Caco-2 (cell line): ENCODE measurements around the gene PITPNM3. TPM values are rescaled to one million over a fixed set of nuclear protein-coding genes. Genes with fewer than 3 reads are reported as not detected.
A peak's percentile ranks its signal among the peaks of the same experiment; 100 is the strongest.

Experiments used
- BruUV-seq: library from RNA; stranded (reverse); fragments of 400-500 nt; replicated peaks from 2 replicates; lab custom pipeline; 2021; lab: Mats Ljungman, UMichigan
- CTCF ChIA-PET: fragments of 300-600 bp; sonication (Branson Sonifier 250); formaldehyde crosslinking; loops from one replicate; lab custom pipeline; 2022; ENCODE audit warnings: antibody characterized with exemption; lab: Charles Lee
- POLR2A ChIA-PET: fragments of 300-600 bp; sonication (Branson Sonifier 250); formaldehyde crosslinking; loops from one replicate; lab custom pipeline; 2022; ENCODE audit warnings: antibody characterized with exemption; lab: Charles Lee
- DNase-seq, 2 experiments: peaks; one replicate each; pipeline versions ENCODE4 v3.0.0 to v3.0.0-alpha.2; 2020 to 2022
- H3K27me3 ChIP-seq: replicated peaks from 2 replicates; pipeline ENCODE4 v1.6.0; 2011; ENCODE audit warnings: low read length; ENCODE audit not compliant: control insufficient read depth, insufficient read depth
- H3K36me3 ChIP-seq: 2 replicates; pipeline ENCODE4 v1.5.1; 2011; ENCODE audit warnings: low read length; ENCODE audit not compliant: control insufficient read depth, insufficient read depth
- H3K4me1 ChIP-seq: fragments of 250-450 bp; sonication (Bioruptor Pico); 2 replicates; pipeline ENCODE4 v1.5.1; 2020; ENCODE audit warnings: mild to moderate bottlenecking
- H3K4me3 ChIP-seq: 2 replicates; pipeline ENCODE4 v1.5.1; 2011; ENCODE audit warnings: low read depth, mild to moderate bottlenecking, control low read depth, low read length
- H3K9me3 ChIP-seq: fragments of 250-450 bp; sonication (Bioruptor Pico); 2 replicates; pipeline ENCODE4 v1.5.1; 2020; ENCODE audit warnings: mild to moderate bottlenecking, moderate library complexity
- H3K27ac Mint-ChIP-seq: one replicate; pipeline ENCODE4 v1.8.0; 2022; ENCODE audit warnings: mixed read lengths; ENCODE audit not compliant: unreplicated experiment
- H3K27me3 Mint-ChIP-seq: one replicate; pipeline ENCODE4 v1.8.0; 2022; ENCODE audit warnings: mixed read lengths; ENCODE audit not compliant: insufficient read depth, unreplicated experiment
- H3K36me3 Mint-ChIP-seq: one replicate; pipeline ENCODE4 v1.8.0; 2022; ENCODE audit warnings: mild to moderate bottlenecking, mixed read lengths; ENCODE audit not compliant: insufficient read depth, unreplicated experiment
- H3K4me1 Mint-ChIP-seq: one replicate; pipeline ENCODE4 v1.8.0; 2022; ENCODE audit warnings: low read depth, mixed read lengths; ENCODE audit not compliant: unreplicated experiment
- H3K4me3 Mint-ChIP-seq: one replicate; pipeline ENCODE4 v1.8.0; 2022; ENCODE audit warnings: mild to moderate bottlenecking, moderate library complexity, mixed read lengths; ENCODE audit not compliant: unreplicated experiment
- H3K9me3 Mint-ChIP-seq: one replicate; pipeline ENCODE4 v1.8.0; 2022; ENCODE audit warnings: mixed read lengths; ENCODE audit not compliant: unreplicated experiment
- CTCF ChIP-seq, 2 experiments: fragments of 200-600 bp in 1 of 2; IDR thresholded peaks; 1 replicate in 1 of 2; 2 replicates in 1 of 2; pipeline versions ENCODE4 v1.5.1 to v1.8.0; 2011 to 2022; ENCODE audit warnings: antibody characterized with exemption in 1 of 2, control low read depth in 1 of 2, inconsistent platforms in 1 of 2, low read depth in 1 of 2, low read length in 1 of 2, mild to moderate bottlenecking in 1 of 2, moderate library complexity in 1 of 2; ENCODE audit not compliant: insufficient read depth in 1 of 2, severe bottlenecking in 1 of 2, unreplicated experiment in 1 of 2
- intact Hi-C: fragments of 100-400 bp; cut with micrococcal nuclease; formaldehyde crosslinking; loops from one replicate; pipeline ENCODE4 v1.10.0; 2022; ENCODE audit not compliant: unreplicated experiment
- total RNA-seq: library from RNA; stranded (reverse); gene quantifications from 2 replicates; pipeline ENCODE4 v1.2.3, GENCODE V29; 2022

The PITPNM3 gene
- total RNA-seq, 1 experiment from 2014 or later = 0.50 TPM

DNA sequence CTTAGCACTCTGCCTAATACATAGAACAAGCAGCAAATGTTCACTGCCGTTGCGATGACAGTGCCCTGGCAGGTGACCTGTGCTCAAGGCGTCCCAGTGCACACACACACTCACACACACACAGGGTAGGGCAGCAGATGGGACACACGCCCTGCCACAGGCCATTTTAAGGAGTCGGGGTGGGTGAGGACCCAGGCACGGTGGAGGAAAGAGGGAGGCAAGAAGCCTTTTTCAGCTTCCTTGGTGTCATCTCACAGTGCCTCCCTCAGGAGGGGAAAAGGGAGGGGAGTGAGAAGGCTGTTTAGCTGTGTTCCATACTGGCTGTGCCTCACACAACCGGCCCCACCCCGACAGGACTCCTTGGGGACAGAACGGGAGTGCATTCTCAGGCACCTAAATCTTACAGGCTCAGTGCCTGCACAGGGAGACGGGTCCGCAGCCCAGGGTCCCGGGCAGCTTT is 1.5 kb downstream of the PITPNM3 start:
- Mint-ChIP-seq H3K9me3 (no peaks in the 10 kb centered on the region), H3K4me1 (no peaks in the 10 kb centered on the region), H3K4me3 (peak overlapping the region; percentile 43), H3K27ac (no peak overlapping the region), H3K36me3 (no peaks in the 10 kb centered on the region), H3K27me3 (no peaks in the 10 kb centered on the region)
- POLR2A ChIA-PET = no interaction called here
- CTCF ChIA-PET = no interaction called here
- Histone ChIP-seq H3K4me3 (no peak overlapping the region), H3K4me1 (no peaks in the 10 kb centered on the region), H3K36me3 (no peaks in the 10 kb centered on the region), H3K27me3 (no peaks in the 10 kb centered on the region), H3K9me3 (no peaks in the 10 kb centered on the region)
- intact Hi-C loops = no loop called here
- DNase-seq = no peak
- no TSS peak for BruUV-seq
- TF ChIP-seq CTCF (IDR thresholded peaks at IDR 0.05; ENCODE audit: insufficient read depth in 1 of 2, low read depth in 1 of 2, low read length in 1 of 2, severe bottlenecking in 1 of 2, unreplicated experiment in 1 of 2) = no peak

DNA sequence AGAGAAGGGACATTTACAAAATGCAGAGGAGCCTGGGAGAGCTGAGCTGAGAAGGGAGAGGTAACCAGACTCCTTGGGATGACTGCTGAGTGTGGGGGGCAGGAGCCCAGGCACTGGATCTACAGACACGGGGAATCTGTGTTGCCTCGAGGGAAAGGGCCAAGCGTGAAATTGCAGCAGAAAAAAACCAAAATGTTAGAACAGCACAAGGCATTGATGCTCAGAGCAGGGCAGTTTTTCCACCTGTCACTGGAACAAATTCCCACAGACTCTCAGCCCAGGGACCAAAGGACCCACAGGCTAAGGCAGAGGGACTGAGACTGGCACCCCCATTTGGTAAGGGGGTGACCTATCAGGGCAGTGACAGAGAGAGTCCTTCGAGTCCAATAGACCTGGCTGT is 2.0 kb downstream of the PITPNM3 start:
- ChIA-PET POLR2A (no interaction called here), CTCF (no interaction called here)
- H3K9me3 Mint-ChIP-seq = no peaks in the 10 kb centered on the region
- Histone ChIP-seq H3K9me3 (no peaks in the 10 kb centered on the region), H3K27me3 (no peaks in the 10 kb centered on the region), H3K4me3 (no peak overlapping the region), H3K36me3 (no peaks in the 10 kb centered on the region), H3K4me1 (no peaks in the 10 kb centered on the region)
- intact Hi-C loops = no loop called here
- H3K27me3 Mint-ChIP-seq = no peaks in the 10 kb centered on the region
- no peaks in the 10 kb centered on the region for H3K36me3 Mint-ChIP-seq
- no peak overlapping the region for H3K4me3 Mint-ChIP-seq
- no peak for TF ChIP-seq CTCF (IDR thresholded peaks at IDR 0.05; ENCODE audit: insufficient read depth in 1 of 2, low read depth in 1 of 2, low read length in 1 of 2, severe bottlenecking in 1 of 2, unreplicated experiment in 1 of 2)
- no peak for DNase-seq
- no peak overlapping the region for H3K27ac Mint-ChIP-seq
- no TSS peak for BruUV-seq
- H3K4me1 Mint-ChIP-seq = no peaks in the 10 kb centered on the region

- no peak overlapping the region for H3K4me3 ChIP-seq
- no peak overlapping the region for H3K4me3 Mint-ChIP-seq
- H3K27ac Mint-ChIP-seq = no peak overlapping the region
- no peaks in the 10 kb centered on the region for H3K4me1 Mint-ChIP-seq
- no TSS peak for BruUV-seq
- no peaks in the 10 kb centered on the region for H3K36me3 ChIP-seq
- no peaks in the 10 kb centered on the region for H3K27me3 Mint-ChIP-seq
- intact Hi-C loops = no loop called here
- ChIA-PET POLR2A (no interaction called here), CTCF (no interaction called here)
- H3K36me3 Mint-ChIP-seq = no peaks in the 10 kb centered on the region
- DNase-seq = no peak
- no peaks in the 10 kb centered on the region for H3K9me3 ChIP-seq
- no peak for TF ChIP-seq CTCF (IDR thresholded peaks at IDR 0.05; ENCODE audit: insufficient read depth in 1 of 2, low read depth in 1 of 2, low read length in 1 of 2, severe bottlenecking in 1 of 2, unreplicated experiment in 1 of 2)
- H3K27me3 ChIP-seq = no peaks in the 10 kb centered on the region
- no peaks in the 10 kb centered on the region for H3K4me1 ChIP-seq
- no peaks in the 10 kb centered on the region for H3K9me3 Mint-ChIP-seq
Measured at GRCh38 chr17:6551869-6552531, 4.4 kb downstream of the PITPNM3 start.
